ENCODE measurements around the gene ZNF829.
A peak's percentile ranks its signal among the peaks of the same experiment; 100 is the strongest.

Gene ZNF829

GRCh38 chr19:36931684-36932083 lies 15.6 kb upstream of the ZNF829 start:
- H3K9me3 ChIP-seq (ENCODE audit: severe bottlenecking) = no peaks in the 10 kb centered on the region
- H3K27ac ChIP-seq = no peak overlapping the region
- no peak for TF ChIP-seq CTCF (IDR thresholded peaks at IDR 0.05; ENCODE audit: low read depth, low read length)
- no peaks in the 10 kb centered on the region for H3K27me3 ChIP-seq (ENCODE audit: insufficient read depth, low read depth, severe bottlenecking)
- H3K4me3 ChIP-seq (ENCODE audit: low read depth, low read length) = no peak overlapping the region
- no peak for DNase-seq
- H3K36me3 ChIP-seq = no peaks in the 10 kb centered on the region

- Histone ChIP-seq H3K36me3 (peaks cover 31% of the 10 kb centered on the region), H3K27me3 (ENCODE audit: insufficient read depth, low read depth, severe bottlenecking) (no peaks in the 10 kb centered on the region), H3K27ac (no peak overlapping the region), H3K9me3 (ENCODE audit: severe bottlenecking) (no peaks in the 10 kb centered on the region), H3K4me3 (ENCODE audit: low read depth, low read length) (no peak overlapping the region)
- TF ChIP-seq CTCF (IDR thresholded peaks at IDR 0.05; ENCODE audit: low read depth, low read length) = no peak
- no peak for DNase-seq
Observed at GRCh38 chr19:36918090-36918489, 2.0 kb upstream of the ZNF829 start.

- H3K27ac ChIP-seq = peak overlapping the region; percentile 97
- H3K4me3 ChIP-seq (ENCODE audit: low read depth, low read length) = peak overlapping the region; percentile 84
- peaks cover 39% of the 10 kb centered on the region for H3K36me3 ChIP-seq
- no peaks in the 10 kb centered on the region for H3K9me3 ChIP-seq (ENCODE audit: severe bottlenecking)
- peak; percentile 18 for DNase-seq
- TF ChIP-seq CTCF (IDR thresholded peaks at IDR 0.05; ENCODE audit: low read depth, low read length) = no peak
- no peaks in the 10 kb centered on the region for H3K27me3 ChIP-seq (ENCODE audit: insufficient read depth, low read depth, severe bottlenecking)
Observed at GRCh38 chr19:36916991-36917390, 900 bp upstream of the ZNF829 start.

DNA sequence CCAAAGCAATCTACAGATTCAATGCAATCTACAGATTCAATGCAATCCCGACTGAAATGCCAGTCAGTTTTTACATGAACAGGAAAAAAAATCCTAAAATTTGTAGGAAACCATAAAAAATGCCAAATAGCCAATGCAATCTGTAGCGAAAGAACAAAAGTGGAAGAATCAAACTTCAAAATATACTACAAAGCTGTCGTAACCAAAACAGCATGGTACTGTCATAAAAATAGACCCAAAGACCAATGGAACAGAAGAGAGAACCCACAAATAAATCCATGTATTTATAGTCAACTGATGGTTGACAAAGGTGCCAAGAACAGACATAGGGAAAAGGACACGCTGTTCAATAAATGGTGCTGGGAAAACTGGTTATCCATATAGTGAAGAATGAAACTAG lies 17.7 kb downstream of the ZNF829 start:
- Histone ChIP-seq H3K27me3 (ENCODE audit: insufficient read depth, low read depth, severe bottlenecking) (no peaks in the 10 kb centered on the region), H3K27ac (no peak overlapping the region), H3K9me3 (ENCODE audit: severe bottlenecking) (peaks cover 21% of the 10 kb centered on the region), H3K4me3 (ENCODE audit: low read depth, low read length) (no peak overlapping the region), H3K36me3 (peaks cover 61% of the 10 kb centered on the region)
- no peak for DNase-seq
- no peak for TF ChIP-seq CTCF (IDR thresholded peaks at IDR 0.05; ENCODE audit: low read depth, low read length)

- H3K36me3 ChIP-seq = peaks cover 71% of the 10 kb centered on the region
- no peak for TF ChIP-seq CTCF (IDR thresholded peaks at IDR 0.05; ENCODE audit: low read depth, low read length)
- H3K27me3 ChIP-seq (ENCODE audit: insufficient read depth, low read depth, severe bottlenecking) = no peaks in the 10 kb centered on the region
- H3K9me3 ChIP-seq (ENCODE audit: severe bottlenecking) = peaks cover 39% of the 10 kb centered on the region
- no peak overlapping the region for H3K4me3 ChIP-seq (ENCODE audit: low read depth, low read length)
- no peak for DNase-seq
- no peak overlapping the region for H3K27ac ChIP-seq
Observed at GRCh38 chr19:36894849-36895383, 21.2 kb downstream of the ZNF829 start.

GRCh38 chr19:36891768-36892357 lies 24.2 kb downstream of the ZNF829 start:
- H3K36me3 ChIP-seq = peaks cover 70% of the 10 kb centered on the region
- no peak overlapping the region for H3K27ac ChIP-seq
- H3K4me3 ChIP-seq (ENCODE audit: low read depth, low read length) = no peak overlapping the region
- TF ChIP-seq CTCF (IDR thresholded peaks at IDR 0.05; ENCODE audit: low read depth, low read length) = no peak
- no peak for DNase-seq
- H3K27me3 ChIP-seq (ENCODE audit: insufficient read depth, low read depth, severe bottlenecking) = no peaks in the 10 kb centered on the region
- H3K9me3 ChIP-seq (ENCODE audit: severe bottlenecking) = peaks cover 52% of the 10 kb centered on the region

Data from WERI-Rb-1 (cell line).